HL-60 (cell line): ENCODE data around the gene C10orf105.

ENCODE experiments used
- DNase-seq, 2 experiments: peaks; one replicate each; pipeline ENCODE4 v3.0.0-alpha.2; 2010 to 2020; ENCODE audit warnings: low read depth in 1 of 2, low spot score in 1 of 2
- H3K27ac ChIP-seq: fragments of 250-450 bp; sonication (Bioruptor Pico); replicated peaks from 2 replicates; pipeline ENCODE4 v1.5.1; 2020; ENCODE audit warnings: mild to moderate bottlenecking, moderate library complexity
- H3K27me3 ChIP-seq: fragments of 250-450 bp; sonication (Bioruptor Pico); 2 replicates; pipeline ENCODE4 v1.5.1; 2021; ENCODE audit warnings: mild to moderate bottlenecking, moderate library complexity; ENCODE audit not compliant: insufficient read depth, poor library complexity, severe bottlenecking
- H3K4me3 ChIP-seq: replicated peaks from 2 replicates; pipeline ENCODE4 v1.5.1; 2011; ENCODE audit warnings: mild to moderate bottlenecking, control low read depth, low read length; ENCODE audit not compliant: insufficient read depth
- CTCF ChIP-seq: IDR thresholded peaks from one replicate; pipeline ENCODE4 v1.5.1; 2011; ENCODE audit warnings: low read length, control low read depth, inconsistent platforms; ENCODE audit not compliant: insufficient read depth
- GABPA ChIP-seq: IDR thresholded peaks from 2 replicates; pipeline ENCODE4 v1.6.1; 2012; ENCODE audit warnings: low read depth
- POLR2AphosphoS5 ChIP-seq: IDR thresholded peaks from 2 replicates; pipeline ENCODE4 v1.6.1; 2012; ENCODE audit warnings: low read depth
- REST ChIP-seq: IDR thresholded peaks from 2 replicates; pipeline ENCODE4 v1.6.1; 2012; ENCODE audit warnings: low read depth; ENCODE audit not compliant: insufficient replicate concordance
- SPI1 ChIP-seq: IDR thresholded peaks from 2 replicates; pipeline ENCODE4 v1.6.1; 2012; ENCODE audit warnings: low read depth, mild to moderate bottlenecking, borderline replicate concordance

C10orf105 gene

GRCh38 chr10:71703577-71703976, 16.0 kb downstream of the C10orf105 start:
- H3K4me3 ChIP-seq = no peak overlapping the region
- DNase-seq = no peak
- H3K27ac ChIP-seq = no peak overlapping the region
- no peaks in the 10 kb centered on the region for H3K27me3 ChIP-seq
- TF ChIP-seq SPI1 (no peak), CTCF (no peak), GABPA (no peak), REST (no peak), POLR2AphosphoS5 (no peak)

GRCh38 chr10:71701496-71702132, 18.0 kb downstream of the C10orf105 start:
- DNase-seq = peak in 1 of 2 experiments; percentile 46
- Histone ChIP-seq H3K27me3 (no peaks in the 10 kb centered on the region), H3K27ac (peak overlapping the region; percentile 14; the same call in 1 of the 2 replicates), H3K4me3 (no peak overlapping the region)
- TF ChIP-seq GABPA = no peak
- TF ChIP-seq POLR2AphosphoS5 = no peak
- no peak for TF ChIP-seq SPI1
- TF ChIP-seq REST = no peak
- no peak for TF ChIP-seq CTCF

- TF ChIP-seq SPI1 (no peak), GABPA (no peak)
- H3K4me3 ChIP-seq = no peak overlapping the region
- H3K27ac ChIP-seq = peak overlapping the region; percentile 14; the same call in 1 of the 2 replicates
Observed at GRCh38 chr10:71700731-71701368, 18.7 kb downstream of the C10orf105 start.

GRCh38 chr10:71698737-71699136, 20.8 kb downstream of the C10orf105 start:
- TF ChIP-seq CTCF = no peak
- TF ChIP-seq SPI1 = no peak
- TF ChIP-seq POLR2AphosphoS5 = no peak
- TF ChIP-seq REST = no peak
- TF ChIP-seq GABPA = no peak
- Histone ChIP-seq H3K4me3 (no peak overlapping the region), H3K27me3 (no peaks in the 10 kb centered on the region), H3K27ac (no peak overlapping the region)
- DNase-seq = no peak

More at GRCh38 chr10:71700731-71701368, 18.7 kb downstream of the C10orf105 start:
- no peak for DNase-seq
- H3K27me3 ChIP-seq = no peaks in the 10 kb centered on the region
